ENCODE data around the gene RPL10. TPM values are rescaled to one million over a fixed set of nuclear protein-coding genes. Genes with fewer than 3 reads are reported as not detected.

The RPL10 gene
- total RNA-seq, 1 experiment from 2014 or later = 4,201 TPM

DNA sequence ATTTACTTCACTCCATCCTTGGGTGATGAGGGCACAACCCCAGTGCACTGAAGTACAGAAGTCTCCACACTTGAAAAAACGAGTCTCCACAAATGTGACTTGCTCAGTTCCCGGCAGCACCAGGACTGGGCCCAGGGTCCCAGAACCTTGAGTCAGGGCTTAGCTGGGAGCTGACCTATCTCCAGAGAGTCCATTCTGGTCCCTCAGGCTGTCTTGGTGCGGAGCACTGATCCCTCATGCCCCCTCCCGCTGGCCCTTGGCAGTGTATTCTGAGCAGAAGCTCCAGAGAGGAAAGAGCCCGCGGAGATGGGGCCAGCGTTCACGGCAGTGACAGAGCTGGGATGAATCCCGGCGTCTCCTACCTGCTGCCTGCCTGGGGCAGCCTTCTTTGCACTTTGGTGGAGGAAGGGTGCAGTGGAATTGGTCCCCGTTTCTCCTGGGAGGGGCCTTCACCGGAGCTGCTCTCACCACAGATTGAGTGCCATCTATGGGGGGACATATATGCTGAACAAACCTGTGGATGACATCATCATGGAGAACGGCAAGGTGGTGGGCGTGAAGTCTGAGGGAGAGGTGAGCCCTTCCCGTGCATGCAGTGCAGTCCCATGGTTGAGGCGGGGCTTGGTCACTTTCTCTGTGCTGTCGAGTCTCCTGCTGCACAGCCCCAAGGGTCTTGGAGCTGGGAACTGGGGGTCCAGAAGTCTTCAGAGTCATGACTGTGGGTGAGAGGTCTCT is 42.6 kb downstream of the RPL10 start:
- Histone ChIP-seq H3K4me3 (no peak overlapping the region), H3K4me1 (replicated peaks) (peaks cover 21% of the 10 kb centered on the region), H3K36me3 (peaks cover 53% of the 10 kb centered on the region), H3K27me3 (replicated peaks) (no peaks in the 10 kb centered on the region), H3K9me3 (replicated peaks) (no peaks in the 10 kb centered on the region), H3K27ac (no peak overlapping the region)
- DNase-seq (ENCODE audit: low read depth in 1 of 2, low spot score in 2 of 2) = no peak

DNA sequence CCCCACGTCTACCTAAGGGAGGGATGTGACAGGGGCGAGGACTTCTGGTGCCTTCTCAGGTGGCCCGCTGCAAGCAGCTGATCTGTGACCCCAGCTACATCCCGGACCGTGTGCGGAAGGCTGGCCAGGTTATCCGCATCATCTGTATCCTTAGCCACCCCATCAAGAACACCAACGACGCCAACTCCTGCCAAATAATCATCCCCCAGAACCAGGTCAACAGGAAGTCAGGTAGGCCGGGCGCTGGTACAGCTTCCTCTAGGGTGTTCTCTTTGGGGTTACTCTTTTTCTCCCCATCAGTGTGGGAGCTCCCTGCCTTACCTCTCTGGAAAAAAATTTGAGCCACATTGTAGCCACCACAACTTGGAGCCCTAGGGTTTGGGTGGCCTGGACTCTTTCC is 43.4 kb downstream of the RPL10 start:
- peaks cover 51% of the 10 kb centered on the region for H3K36me3 ChIP-seq
- DNase-seq (ENCODE audit: low read depth in 1 of 2, low spot score in 2 of 2) = no peak
- H3K4me3 ChIP-seq = no peak overlapping the region
- peaks cover 17% of the 10 kb centered on the region for H3K4me1 ChIP-seq (replicated peaks)
- H3K27me3 ChIP-seq (replicated peaks) = no peaks in the 10 kb centered on the region
- no peaks in the 10 kb centered on the region for H3K9me3 ChIP-seq (replicated peaks)
- no peak overlapping the region for H3K27ac ChIP-seq

DNA sequence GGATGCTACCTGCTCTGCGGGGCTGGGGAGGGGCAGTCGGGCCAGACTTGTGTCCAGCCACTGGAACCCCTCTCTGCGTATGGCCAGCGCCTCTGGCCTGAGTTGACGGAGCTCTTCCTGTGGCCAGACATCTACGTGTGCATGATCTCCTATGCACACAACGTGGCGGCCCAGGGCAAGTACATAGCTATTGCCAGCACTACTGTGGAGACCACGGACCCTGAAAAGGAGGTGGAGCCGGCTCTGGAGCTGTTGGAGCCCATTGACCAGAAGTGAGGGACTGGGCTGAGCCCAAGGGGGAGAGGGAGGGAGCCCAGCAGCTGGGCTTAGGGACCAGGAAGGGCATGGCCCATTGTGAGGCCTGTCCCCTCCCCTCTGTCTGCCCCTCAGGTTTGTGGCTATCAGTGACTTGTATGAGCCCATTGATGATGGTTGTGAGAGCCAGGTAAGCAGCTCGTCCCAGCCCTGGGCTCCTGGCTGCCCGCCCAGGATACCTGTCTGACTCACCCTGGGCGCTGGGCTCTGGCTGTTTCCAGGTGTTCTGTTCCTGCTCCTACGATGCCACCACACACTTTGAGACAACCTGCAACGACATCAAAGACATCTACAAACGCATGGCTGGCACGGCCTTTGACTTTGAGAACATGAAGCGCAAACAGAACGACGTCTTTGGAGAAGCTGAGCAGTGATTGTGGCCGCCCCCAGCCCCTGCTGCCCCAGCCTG is 44.0 kb downstream of the RPL10 start:
- Histone ChIP-seq H3K27me3 (replicated peaks) (no peaks in the 10 kb centered on the region), H3K4me1 (replicated peaks) (peaks cover 17% of the 10 kb centered on the region), H3K9me3 (replicated peaks) (no peaks in the 10 kb centered on the region)

DNA sequence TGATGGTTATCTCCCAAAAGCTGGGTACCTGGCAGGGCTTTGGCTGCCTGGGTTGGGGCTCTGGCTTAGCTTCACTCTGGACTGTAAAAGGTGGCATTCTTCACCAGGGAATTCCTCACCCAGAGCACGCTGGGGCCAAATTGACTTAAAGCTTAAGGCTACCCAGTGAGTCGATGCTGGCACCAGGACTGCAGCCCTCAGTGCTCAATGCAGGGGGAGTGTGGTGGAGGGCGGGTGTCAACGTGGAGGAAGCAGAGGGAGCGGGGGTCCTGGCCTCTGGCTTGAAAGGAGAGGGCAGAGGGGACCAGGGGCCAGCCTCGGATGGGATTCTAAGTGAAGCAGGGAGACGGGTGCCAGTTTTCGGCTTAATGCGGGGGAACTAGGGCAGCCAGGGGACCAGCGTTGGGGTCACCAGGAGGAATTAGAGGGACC is 45.3 kb downstream of the RPL10 start:
- H3K36me3 ChIP-seq = peaks cover 49% of the 10 kb centered on the region
- H3K9me3 ChIP-seq (replicated peaks) = no peaks in the 10 kb centered on the region
- H3K4me1 ChIP-seq (replicated peaks) = peaks cover 13% of the 10 kb centered on the region
- H3K27ac ChIP-seq = no peak overlapping the region
- DNase-seq (ENCODE audit: low read depth in 1 of 2, low spot score in 2 of 2) = no peak
- peak overlapping the region; percentile 69 for H3K4me3 ChIP-seq
- no peaks in the 10 kb centered on the region for H3K27me3 ChIP-seq (replicated peaks)

More for the DNA sequence above, 44.0 kb downstream of the RPL10 start:
- no peak overlapping the region for H3K4me3 ChIP-seq
- DNase-seq (ENCODE audit: low read depth in 1 of 2, low spot score in 2 of 2) = no peak
- H3K27ac ChIP-seq = no peak overlapping the region
- peaks cover 50% of the 10 kb centered on the region for H3K36me3 ChIP-seq

DNA sequence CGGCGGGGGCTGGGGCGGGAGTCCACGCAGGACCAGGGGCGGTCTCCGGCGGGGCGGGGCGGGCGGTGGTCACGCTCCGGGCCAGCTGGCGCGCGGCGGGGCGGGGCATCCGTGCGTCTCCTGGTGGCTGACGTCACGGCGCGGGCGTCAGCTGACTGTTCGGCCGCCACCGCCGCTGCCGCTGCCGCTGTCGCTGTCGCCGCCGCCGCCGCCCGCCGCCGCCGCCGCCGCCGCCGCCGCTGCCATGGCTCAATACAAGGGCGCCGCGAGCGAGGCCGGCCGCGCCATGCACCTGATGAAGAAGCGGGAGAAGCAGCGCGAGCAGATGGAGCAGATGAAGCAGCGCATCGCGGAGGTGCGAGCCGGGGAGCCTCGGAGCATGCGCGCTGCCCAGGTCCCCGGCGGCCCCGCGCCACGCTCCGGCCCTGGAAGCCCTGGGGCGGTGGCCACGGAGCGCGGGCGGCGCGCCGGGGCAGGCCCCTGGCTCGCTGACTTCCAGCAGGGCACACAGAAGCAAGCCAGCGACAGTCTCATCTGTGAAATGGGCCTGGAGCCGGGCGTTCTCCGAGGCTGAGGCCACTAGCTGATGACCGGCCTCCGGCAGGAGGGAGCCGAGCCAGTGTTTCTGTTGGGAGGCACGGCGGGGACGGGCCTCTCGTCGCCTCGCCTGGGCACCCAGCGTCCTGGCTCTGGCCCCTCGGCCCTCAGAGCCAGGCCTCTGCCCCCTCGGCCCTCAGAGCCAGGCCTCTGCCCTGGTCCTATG is 46.0 kb downstream of the RPL10 start, which contains the start of gene FAM50A:
FAM50A (plus strand) TSS at position 150 of the 763 bp plus-strand sequence; CDS start at position 245, 95 bp downstream.
- Histone ChIP-seq H3K27me3 (replicated peaks) (no peaks in the 10 kb centered on the region), H3K4me3 (peak within 1 kb of the TSS; percentile 69), H3K4me1 (replicated peaks) (peaks cover 11% of the 10 kb centered on the region), H3K36me3 (peaks cover 49% of the 10 kb centered on the region), H3K27ac (peak within 1 kb of the TSS; percentile 19; the same call in 1 of the 2 replicates), H3K9me3 (replicated peaks) (no peaks in the 10 kb centered on the region)
- peak; percentile 37 to 65 for DNase-seq (ENCODE audit: low read depth in 1 of 2, low spot score in 2 of 2)

DNA sequence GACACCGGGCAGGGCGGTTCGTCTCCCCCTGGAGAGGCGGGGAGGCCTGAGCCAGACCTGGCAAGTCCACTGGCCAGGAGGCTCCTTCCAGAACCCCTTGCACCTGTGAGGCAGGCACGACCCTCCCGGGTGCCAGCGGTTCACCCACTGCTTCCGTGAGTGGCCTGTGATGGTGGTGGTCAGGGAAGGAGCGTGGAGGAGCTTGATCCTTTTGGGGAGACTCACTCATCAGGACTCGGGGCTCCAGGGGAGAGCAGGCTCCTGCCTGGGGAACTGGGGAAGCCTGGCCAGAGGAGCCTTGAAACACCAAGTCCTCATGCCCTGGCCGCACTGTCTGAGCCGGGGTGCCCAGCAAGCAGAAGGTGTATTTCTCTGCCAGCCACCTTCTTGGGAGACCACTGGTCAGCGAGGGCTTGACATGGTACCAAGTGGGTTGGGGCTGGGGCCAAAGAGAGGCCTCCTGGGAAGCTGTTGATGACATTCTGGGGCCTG is 46.6 kb downstream of the RPL10 start:
- peaks cover 45% of the 10 kb centered on the region for H3K36me3 ChIP-seq

DNA sequence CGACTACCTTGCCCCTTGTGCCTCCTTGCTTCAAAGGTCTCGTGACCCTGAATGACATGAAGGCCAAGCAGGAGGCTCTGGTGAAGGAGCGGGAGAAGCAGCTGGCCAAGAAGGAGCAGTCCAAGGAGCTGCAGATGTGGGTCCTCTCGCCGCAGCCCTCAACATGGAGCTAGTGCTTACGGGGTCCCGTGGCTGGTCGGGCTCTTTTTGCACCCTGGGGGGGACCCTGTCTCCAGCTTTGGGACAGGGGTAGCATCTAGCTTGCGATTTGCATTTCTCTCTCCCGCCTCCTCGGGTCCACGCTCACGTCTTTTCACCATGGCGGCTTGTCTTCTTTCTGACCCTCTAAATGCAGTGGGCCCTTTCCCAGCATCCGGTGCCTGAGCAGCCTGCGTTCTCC is 47.6 kb downstream of the RPL10 start:
- H3K27ac ChIP-seq = no peak overlapping the region
- no peaks in the 10 kb centered on the region for H3K9me3 ChIP-seq (replicated peaks)
- no peak overlapping the region for H3K4me3 ChIP-seq
- H3K4me1 ChIP-seq (replicated peaks) = peaks cover 11% of the 10 kb centered on the region
- no peak for DNase-seq (ENCODE audit: low read depth in 1 of 2, low spot score in 2 of 2)
- H3K36me3 ChIP-seq = peaks cover 45% of the 10 kb centered on the region
- no peaks in the 10 kb centered on the region for H3K27me3 ChIP-seq (replicated peaks)

More for the DNA sequence above, 46.6 kb downstream of the RPL10 start:
- no peaks in the 10 kb centered on the region for H3K9me3 ChIP-seq (replicated peaks)
- H3K27ac ChIP-seq = peak overlapping the region; percentile 19; the same call in 1 of the 2 replicates
- H3K4me1 ChIP-seq (replicated peaks) = peaks cover 11% of the 10 kb centered on the region
- H3K27me3 ChIP-seq (replicated peaks) = no peaks in the 10 kb centered on the region
- peak overlapping the region; percentile 69 for H3K4me3 ChIP-seq
- no peak for DNase-seq (ENCODE audit: low read depth in 1 of 2, low spot score in 2 of 2)

DNA sequence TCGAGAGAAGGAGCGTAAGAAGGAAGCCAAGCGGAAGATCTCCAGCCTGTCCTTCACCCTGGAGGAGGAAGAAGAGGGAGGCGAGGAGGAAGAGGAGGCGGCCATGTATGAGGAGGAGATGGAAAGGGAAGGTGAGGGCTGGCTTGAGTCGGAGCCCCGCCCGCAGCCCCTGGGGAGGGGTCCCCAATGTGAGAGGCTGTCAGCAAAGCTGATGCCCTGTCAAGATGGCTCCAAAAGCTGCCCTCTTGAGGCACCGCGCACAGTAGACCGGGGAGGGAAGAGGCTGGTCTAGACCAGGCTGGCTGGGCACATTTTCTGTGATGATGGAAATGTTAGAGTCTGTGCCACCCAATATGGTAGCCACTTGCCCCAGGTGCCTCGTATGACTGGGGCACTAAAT is 48.3 kb downstream of the RPL10 start:
- no peak overlapping the region for H3K27ac ChIP-seq

DNA sequence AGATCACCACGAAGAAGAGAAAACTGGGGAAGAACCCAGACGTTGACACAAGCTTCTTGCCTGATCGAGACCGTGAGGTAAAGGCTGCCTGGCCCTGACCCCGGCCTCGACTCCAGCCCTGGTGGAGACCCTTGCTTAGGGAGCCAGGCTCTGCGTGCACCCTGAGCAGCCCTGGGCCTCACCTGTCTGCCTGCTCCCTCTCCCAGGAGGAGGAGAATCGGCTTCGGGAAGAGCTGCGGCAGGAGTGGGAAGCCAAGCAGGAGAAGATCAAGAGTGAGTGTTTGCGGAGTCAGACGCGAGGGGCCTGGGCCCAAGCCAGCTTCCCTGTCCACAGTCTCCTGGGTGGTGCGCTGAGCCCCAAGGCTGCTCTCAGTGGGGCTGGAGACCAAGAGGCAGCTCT is 50.3 kb downstream of the RPL10 start:
- DNase-seq (ENCODE audit: low read depth in 1 of 2, low spot score in 2 of 2) = no peak
- Histone ChIP-seq H3K27ac (no peak overlapping the region), H3K9me3 (replicated peaks) (no peaks in the 10 kb centered on the region), H3K36me3 (peaks cover 29% of the 10 kb centered on the region), H3K4me1 (replicated peaks) (peaks cover 10% of the 10 kb centered on the region), H3K27me3 (replicated peaks) (no peaks in the 10 kb centered on the region), H3K4me3 (no peak overlapping the region)

More for the DNA sequence above, 48.3 kb downstream of the RPL10 start:
- peaks cover 42% of the 10 kb centered on the region for H3K36me3 ChIP-seq
- H3K4me1 ChIP-seq (replicated peaks) = peaks cover 11% of the 10 kb centered on the region
- no peak overlapping the region for H3K4me3 ChIP-seq
- no peaks in the 10 kb centered on the region for H3K27me3 ChIP-seq (replicated peaks)
- H3K9me3 ChIP-seq (replicated peaks) = no peaks in the 10 kb centered on the region
- no peak for DNase-seq (ENCODE audit: low read depth in 1 of 2, low spot score in 2 of 2)

DNA sequence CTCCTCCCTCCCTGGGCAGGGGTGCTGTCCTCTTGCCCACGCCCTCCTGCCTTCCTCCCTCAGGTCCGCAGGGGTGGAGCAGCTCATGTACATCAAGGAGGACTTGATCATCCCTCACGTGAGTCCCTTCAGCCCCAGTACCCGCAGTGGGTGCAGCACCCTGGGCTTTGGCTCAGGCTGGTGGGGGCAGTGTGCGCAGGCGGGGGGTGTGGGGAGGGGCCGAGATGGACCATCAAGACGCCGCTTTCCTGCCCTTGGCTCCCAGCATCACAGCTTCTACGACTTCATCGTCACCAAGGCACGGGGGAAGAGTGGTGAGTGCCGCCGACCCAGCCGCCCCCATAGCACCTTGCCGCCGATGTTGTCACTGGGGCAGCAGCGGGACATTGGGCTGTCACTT is 51.4 kb downstream of the RPL10 start:
- no peak for DNase-seq (ENCODE audit: low read depth in 1 of 2, low spot score in 2 of 2)
- peaks cover 7% of the 10 kb centered on the region for H3K4me1 ChIP-seq (replicated peaks)
- H3K27me3 ChIP-seq (replicated peaks) = no peaks in the 10 kb centered on the region
- H3K9me3 ChIP-seq (replicated peaks) = no peaks in the 10 kb centered on the region
- no peak overlapping the region for H3K27ac ChIP-seq
- peaks cover 25% of the 10 kb centered on the region for H3K36me3 ChIP-seq
- H3K4me3 ChIP-seq = no peak overlapping the region

DNA sequence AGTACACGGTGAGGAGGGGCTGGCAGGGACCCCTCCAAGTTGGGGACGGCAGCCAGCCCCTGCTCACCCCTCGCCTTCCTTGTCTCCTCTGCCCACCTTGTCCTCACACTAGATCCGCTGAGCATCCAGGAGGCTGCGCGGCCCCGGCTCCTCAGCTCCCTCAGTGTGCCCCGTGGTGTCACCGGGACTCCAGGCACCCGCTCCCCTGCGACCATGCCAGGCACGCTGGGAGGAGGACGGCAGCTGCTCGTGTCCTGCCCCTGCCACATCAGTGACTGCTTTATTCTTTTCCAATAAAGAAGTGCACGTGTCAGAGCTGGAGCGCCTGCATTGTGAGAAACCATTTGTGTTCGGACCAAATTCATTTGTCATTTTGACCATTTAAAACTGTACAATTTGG is 52.1 kb downstream of the RPL10 start:
- Histone ChIP-seq H3K27me3 (replicated peaks) (no peaks in the 10 kb centered on the region), H3K27ac (no peak overlapping the region), H3K9me3 (replicated peaks) (no peaks in the 10 kb centered on the region), H3K4me3 (no peak overlapping the region), H3K36me3 (peaks cover 25% of the 10 kb centered on the region), H3K4me1 (replicated peaks) (peaks cover 4% of the 10 kb centered on the region)
- no peak for DNase-seq (ENCODE audit: low read depth in 1 of 2, low spot score in 2 of 2)
